ENCODE results near the gene COPS2. TPM values are rescaled to one million over a fixed set of nuclear protein-coding genes. Genes with fewer than 3 reads are reported as not detected.

The COPS2 gene
- total RNA-seq, 2 experiments from 2014 or later = 54.8 to 61.7 TPM

- DNase-seq = no peak
- H3K27me3 Mint-ChIP-seq = no peaks in the 10 kb centered on the region
- no peak overlapping the region for H3K4me3 Mint-ChIP-seq
- no peaks in the 10 kb centered on the region for H3K9me3 Mint-ChIP-seq
- peaks cover 51% of the 10 kb centered on the region for H3K4me1 Mint-ChIP-seq
- H3K27ac Mint-ChIP-seq = no peak overlapping the region
- peaks cover 9% of the 10 kb centered on the region for H3K36me3 Mint-ChIP-seq (ENCODE audit: low read depth)
- POLR2A ChIA-PET = no interaction called here
- CTCF ChIA-PET = interaction anchor here (1.3 to 1.5 kb wide), 2 partner anchors 176 to 290 kb away, joined by 4 to 5 read pairs; no protein-coding TSS in a partner anchor
Observed at GRCh38 chr15:49151831-49152230, 3.6 kb downstream of the COPS2 start.

DNA sequence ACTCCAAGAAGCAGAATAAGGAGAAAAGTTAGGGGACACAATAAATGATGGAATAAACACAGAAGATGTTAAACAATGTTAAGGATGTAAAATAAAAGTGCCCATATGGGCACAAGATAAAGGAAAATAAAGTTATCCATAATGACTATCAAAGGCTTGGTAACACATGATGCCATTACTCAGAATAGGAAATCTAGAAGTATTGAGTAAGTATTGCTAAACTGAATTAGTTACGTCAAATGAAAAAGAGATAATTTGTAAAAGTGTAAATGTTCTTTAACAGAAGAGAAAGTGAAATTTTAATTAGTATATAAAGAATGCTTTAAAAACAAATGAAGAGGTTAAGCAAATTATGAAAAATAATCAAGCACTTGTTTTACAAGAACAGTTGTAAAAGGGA, 6.7 kb downstream of the COPS2 start:
- Mint-ChIP-seq H3K27me3 (no peaks in the 10 kb centered on the region), H3K4me3 (no peak overlapping the region), H3K27ac (no peak overlapping the region), H3K4me1 (peaks cover 44% of the 10 kb centered on the region), H3K9me3 (no peaks in the 10 kb centered on the region), H3K36me3 (ENCODE audit: low read depth) (peaks cover 6% of the 10 kb centered on the region)
- CTCF ChIA-PET = no interaction called here
- DNase-seq = no peak
- POLR2A ChIA-PET = no interaction called here

DNA sequence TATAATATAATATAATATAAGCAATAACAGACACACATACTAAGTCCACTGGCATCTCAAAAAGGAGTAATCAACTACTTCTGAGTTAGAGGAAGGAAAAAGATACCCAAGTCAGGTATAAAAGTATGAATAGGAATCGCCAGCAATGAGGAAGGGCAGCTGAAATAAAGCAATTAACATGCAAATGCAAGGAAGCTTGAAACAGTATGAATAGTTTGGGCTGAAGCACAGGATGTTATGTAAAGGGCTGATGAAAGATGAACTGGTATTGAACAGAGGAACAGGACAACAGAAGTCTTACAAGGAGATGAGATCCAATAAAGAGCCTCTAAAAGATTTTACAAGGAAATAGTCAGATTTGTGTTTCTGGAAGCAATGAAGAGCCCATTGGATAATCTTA, 7.1 kb downstream of the COPS2 start:
- POLR2A ChIA-PET = interaction anchor here (0.8 kb wide), 1 partner anchor 104 kb away, joined by 3 read pairs; no protein-coding TSS in a partner anchor
- Mint-ChIP-seq H3K27me3 (no peaks in the 10 kb centered on the region), H3K4me1 (peaks cover 40% of the 10 kb centered on the region), H3K9me3 (no peaks in the 10 kb centered on the region), H3K4me3 (no peak overlapping the region), H3K36me3 (ENCODE audit: low read depth) (peaks cover 10% of the 10 kb centered on the region), H3K27ac (no peak overlapping the region)
- CTCF ChIA-PET = no interaction called here
- DNase-seq = no peak

- H3K27me3 Mint-ChIP-seq = no peaks in the 10 kb centered on the region
- H3K27ac Mint-ChIP-seq = no peak overlapping the region
Observed at GRCh38 chr15:49145651-49146609, 9.5 kb downstream of the COPS2 start.

GRCh38 chr15:49137861-49138260, 17.5 kb downstream of the COPS2 start:
- H3K4me1 Mint-ChIP-seq = peaks cover 15% of the 10 kb centered on the region
- ChIA-PET CTCF (interaction anchor here (1.3 kb wide), 1 partner anchor 8 kb away, joined by 4 read pairs; no protein-coding TSS in a partner anchor), POLR2A (interaction anchor here (0.7 kb wide), 1 partner anchor 497 kb away, joined by 3 read pairs; no protein-coding TSS in a partner anchor)
- DNase-seq = no peak
- H3K9me3 Mint-ChIP-seq = no peaks in the 10 kb centered on the region
- no peak overlapping the region for H3K27ac Mint-ChIP-seq
- no peaks in the 10 kb centered on the region for H3K27me3 Mint-ChIP-seq
- peaks cover 54% of the 10 kb centered on the region for H3K36me3 Mint-ChIP-seq (ENCODE audit: low read depth)
- no peak overlapping the region for H3K4me3 Mint-ChIP-seq

More at GRCh38 chr15:49145651-49146609, 9.5 kb downstream of the COPS2 start:
- H3K36me3 Mint-ChIP-seq (ENCODE audit: low read depth) = peaks cover 27% of the 10 kb centered on the region
- no peaks in the 10 kb centered on the region for H3K9me3 Mint-ChIP-seq
- peak; percentile 58 for DNase-seq
- POLR2A ChIA-PET = no interaction called here
- CTCF ChIA-PET = interaction anchor here (1.0 to 2.1 kb wide), 4 partner anchors 8 to 285 kb away, joined by 3 to 11 read pairs (median 4); partner anchors contain the start of genes COPS2 and EID1
- H3K4me3 Mint-ChIP-seq = no peak overlapping the region
- H3K4me1 Mint-ChIP-seq = peaks cover 31% of the 10 kb centered on the region

DNA sequence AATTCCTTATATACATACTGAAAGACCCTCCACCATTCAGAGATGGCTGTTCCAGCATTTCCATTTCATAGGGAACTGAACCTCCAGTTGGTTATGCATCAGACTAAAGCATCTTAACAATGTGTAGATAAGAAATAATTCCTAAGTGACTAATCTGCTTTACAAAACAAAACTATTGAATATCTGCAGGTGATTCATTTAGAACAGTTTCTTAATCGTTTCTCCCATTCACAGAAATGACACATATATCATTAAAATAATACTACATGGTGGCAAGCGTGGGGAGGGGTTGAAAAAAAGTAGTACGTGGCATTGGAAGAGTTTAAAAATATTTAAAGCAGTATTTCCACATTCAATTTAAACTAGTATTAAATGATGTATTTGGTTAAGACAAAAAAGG, 19.5 kb downstream of the COPS2 start:
- no peak overlapping the region for H3K27ac Mint-ChIP-seq

DNA sequence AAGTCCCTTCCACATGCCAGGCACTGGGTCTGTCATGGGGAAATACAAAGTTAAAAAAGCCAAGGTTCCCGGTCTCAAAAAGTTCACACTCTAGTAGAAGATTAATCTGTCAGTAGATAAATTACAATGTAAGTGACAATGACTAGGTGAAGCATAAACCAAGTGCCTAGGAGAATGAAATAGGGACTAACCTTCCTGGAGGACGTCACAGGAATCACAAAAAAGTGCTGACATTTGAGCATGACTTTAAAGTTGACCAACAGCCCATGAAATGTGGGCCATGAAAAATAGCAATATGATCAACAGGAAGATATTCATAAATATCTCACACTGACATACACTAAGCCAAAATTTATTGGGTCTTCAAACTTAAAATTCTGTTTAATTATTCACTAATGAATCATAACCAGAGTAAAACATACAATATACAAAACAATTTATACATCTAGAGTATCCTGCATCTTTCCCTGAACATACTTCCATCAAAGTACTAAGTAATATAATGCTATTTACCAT, 20.0 kb downstream of the COPS2 start:
- CTCF ChIA-PET = no interaction called here
- Mint-ChIP-seq H3K4me3 (no peak overlapping the region), H3K4me1 (peaks cover 15% of the 10 kb centered on the region), H3K27ac (no peak overlapping the region), H3K36me3 (ENCODE audit: low read depth) (peaks cover 38% of the 10 kb centered on the region), H3K27me3 (no peaks in the 10 kb centered on the region), H3K9me3 (no peaks in the 10 kb centered on the region)
- DNase-seq = no peak
- POLR2A ChIA-PET = no interaction called here

More for the DNA sequence above, 19.5 kb downstream of the COPS2 start:
- H3K27me3 Mint-ChIP-seq = no peaks in the 10 kb centered on the region
- ChIA-PET POLR2A (no interaction called here), CTCF (no interaction called here)
- H3K4me3 Mint-ChIP-seq = no peak overlapping the region
- H3K36me3 Mint-ChIP-seq (ENCODE audit: low read depth) = peaks cover 44% of the 10 kb centered on the region
- DNase-seq = no peak
- H3K4me1 Mint-ChIP-seq = peaks cover 15% of the 10 kb centered on the region
- H3K9me3 Mint-ChIP-seq = no peaks in the 10 kb centered on the region

- DNase-seq = no peak
- Mint-ChIP-seq H3K36me3 (ENCODE audit: low read depth) (peaks cover 39% of the 10 kb centered on the region), H3K27ac (no peak overlapping the region), H3K9me3 (no peaks in the 10 kb centered on the region), H3K27me3 (no peaks in the 10 kb centered on the region), H3K4me3 (no peak overlapping the region), H3K4me1 (peaks cover 15% of the 10 kb centered on the region)
- ChIA-PET CTCF (no interaction called here), POLR2A (no interaction called here)
Observed at GRCh38 chr15:49134683-49135341, 20.6 kb downstream of the COPS2 start.

GRCh38 chr15:49131403-49131802, 24.0 kb downstream of the COPS2 start:
- H3K27ac Mint-ChIP-seq = no peak overlapping the region
- peaks cover 44% of the 10 kb centered on the region for H3K36me3 Mint-ChIP-seq (ENCODE audit: low read depth)
- ChIA-PET CTCF (interaction anchor here (1.2 kb wide), 1 partner anchor 11 kb away, joined by 3 read pairs; no protein-coding TSS in a partner anchor), POLR2A (no interaction called here)
- peaks cover 13% of the 10 kb centered on the region for H3K4me1 Mint-ChIP-seq
- no peaks in the 10 kb centered on the region for H3K27me3 Mint-ChIP-seq
- no peak overlapping the region for H3K4me3 Mint-ChIP-seq
- DNase-seq = no peak
- H3K9me3 Mint-ChIP-seq = no peaks in the 10 kb centered on the region

GRCh38 chr15:49124371-49124770, 31.0 kb downstream of the COPS2 start:
- CTCF ChIA-PET = interaction anchor here (1.7 kb wide), 1 partner anchor 263 kb away, joined by 7 read pairs; no protein-coding TSS in a partner anchor
- Mint-ChIP-seq H3K9me3 (no peaks in the 10 kb centered on the region), H3K27me3 (no peaks in the 10 kb centered on the region), H3K27ac (no peak overlapping the region), H3K4me1 (no peaks in the 10 kb centered on the region), H3K4me3 (no peak overlapping the region), H3K36me3 (ENCODE audit: low read depth) (peaks cover 18% of the 10 kb centered on the region)
- POLR2A ChIA-PET = interaction anchor here (1.2 kb wide), 1 partner anchor 247 kb away, joined by 4 read pairs; the partner anchor contains the start of gene EID1
- DNase-seq = no peak

GRCh38 chr15:49122541-49123062, 32.8 kb downstream of the COPS2 start:
- POLR2A ChIA-PET = no interaction called here
- no peak for DNase-seq

DNA sequence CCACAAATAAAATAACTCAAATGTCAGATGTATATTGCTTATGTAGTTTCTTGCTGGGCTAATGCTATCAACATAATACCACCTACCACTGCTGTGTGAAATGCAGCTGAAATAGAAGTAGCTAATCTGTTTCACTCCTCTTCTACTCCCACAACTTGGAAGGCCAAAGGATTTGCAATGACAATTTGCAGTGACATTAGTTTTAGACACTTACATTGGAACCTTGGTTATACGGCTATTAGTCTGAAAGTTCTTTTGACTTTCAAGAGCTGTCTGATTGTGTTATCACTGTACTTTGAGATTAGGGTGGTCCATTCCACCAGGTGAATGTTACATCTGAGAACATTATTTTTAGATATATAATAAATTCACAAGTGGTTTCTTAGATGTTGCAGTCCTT, 33.5 kb downstream of the COPS2 start:
- Mint-ChIP-seq H3K27me3 (no peaks in the 10 kb centered on the region), H3K27ac (no peak overlapping the region), H3K4me3 (no peak overlapping the region), H3K36me3 (ENCODE audit: low read depth) (peaks cover 12% of the 10 kb centered on the region), H3K9me3 (no peaks in the 10 kb centered on the region), H3K4me1 (no peaks in the 10 kb centered on the region)
- ChIA-PET POLR2A (no interaction called here), CTCF (interaction anchor here (1.0 kb wide), 1 partner anchor 33 kb away, joined by 4 read pairs; the partner anchor contains the start of gene COPS2)
- no peak for DNase-seq

More at GRCh38 chr15:49122541-49123062, 32.8 kb downstream of the COPS2 start:
- H3K36me3 Mint-ChIP-seq (ENCODE audit: low read depth) = peaks cover 14% of the 10 kb centered on the region
- no peak overlapping the region for H3K27ac Mint-ChIP-seq
- H3K4me1 Mint-ChIP-seq = no peaks in the 10 kb centered on the region
- no peaks in the 10 kb centered on the region for H3K27me3 Mint-ChIP-seq
- CTCF ChIA-PET = no interaction called here
- H3K4me3 Mint-ChIP-seq = no peak overlapping the region
- no peaks in the 10 kb centered on the region for H3K9me3 Mint-ChIP-seq
